MCF 10A (cell line): ENCODE data around the gene SESTD1. TPM values are rescaled to one million over a fixed set of nuclear protein-coding genes. Genes with fewer than 3 reads are reported as not detected.

Source experiments
- BruUV-seq: library from RNA; stranded (reverse); fragments of 400-500 nt; replicated peaks from 2 replicates; lab custom pipeline; 2021; lab: Mats Ljungman, UMichigan
- CTCF ChIA-PET: fragments of 300-600 bp; sonication (Branson Sonifier 250); formaldehyde crosslinking; extraction: SDS; loops from one replicate; lab custom pipeline; 2021; ENCODE audit warnings: antibody characterized with exemption, inconsistent platforms; lab: Yijun Ruan, JAX
- POLR2A ChIA-PET: fragments of 300-600, 350-650 bp; sonication (Branson Sonifier 250); formaldehyde crosslinking; extraction: SDS; loops from one replicate; lab custom pipeline; 2020; ENCODE audit warnings: antibody characterized with exemption, inconsistent platforms; lab: Yijun Ruan, JAX
- DNase-seq: peaks from one replicate; pipeline ENCODE4 v3.0.0-alpha.2; 2018; ENCODE audit not compliant: unreplicated experiment
- H3K27ac Mint-ChIP-seq: one replicate; pipeline ENCODE4 v1.8.0; 2022; ENCODE audit warnings: mild to moderate bottlenecking, low read depth, mixed read lengths; ENCODE audit not compliant: unreplicated experiment
- H3K27me3 Mint-ChIP-seq: one replicate; pipeline ENCODE4 v1.8.0; 2022; ENCODE audit warnings: mixed read lengths; ENCODE audit not compliant: insufficient read depth, unreplicated experiment
- H3K36me3 Mint-ChIP-seq: one replicate; pipeline ENCODE4 v1.8.0; 2022; ENCODE audit warnings: mild to moderate bottlenecking, moderate library complexity, mixed read lengths; ENCODE audit not compliant: insufficient read depth, unreplicated experiment
- H3K4me1 Mint-ChIP-seq: one replicate; pipeline ENCODE4 v1.8.0; 2022; ENCODE audit warnings: mixed read lengths; ENCODE audit not compliant: insufficient read depth, unreplicated experiment
- H3K4me3 Mint-ChIP-seq: one replicate; pipeline ENCODE4 v1.8.0; 2022; ENCODE audit warnings: mild to moderate bottlenecking, moderate library complexity, mixed read lengths; ENCODE audit not compliant: unreplicated experiment
- H3K9me3 Mint-ChIP-seq: one replicate; pipeline ENCODE4 v1.8.0; 2022; ENCODE audit warnings: mixed read lengths; ENCODE audit not compliant: unreplicated experiment
- intact Hi-C: fragments of 100-400 bp; cut with micrococcal nuclease; formaldehyde crosslinking; loops from 2 replicates; pipeline ENCODE4 v1.14.1; 2022
- total RNA-seq: library from RNA; stranded (reverse); gene quantifications from 2 replicates; pipeline ENCODE4 v1.2.3, GENCODE V29; 2022
- TF ChIP-seq, protein P1 (sequence below): fragments of 200-600 bp; IDR thresholded peaks from one replicate; pipeline ENCODE4 v1.8.0; 2022; ENCODE audit warnings: antibody characterized with exemption, mild to moderate bottlenecking; ENCODE audit not compliant: unreplicated experiment

The SESTD1 gene
- total RNA-seq, 1 experiment from 2014 or later = 43.0 TPM

DNA sequence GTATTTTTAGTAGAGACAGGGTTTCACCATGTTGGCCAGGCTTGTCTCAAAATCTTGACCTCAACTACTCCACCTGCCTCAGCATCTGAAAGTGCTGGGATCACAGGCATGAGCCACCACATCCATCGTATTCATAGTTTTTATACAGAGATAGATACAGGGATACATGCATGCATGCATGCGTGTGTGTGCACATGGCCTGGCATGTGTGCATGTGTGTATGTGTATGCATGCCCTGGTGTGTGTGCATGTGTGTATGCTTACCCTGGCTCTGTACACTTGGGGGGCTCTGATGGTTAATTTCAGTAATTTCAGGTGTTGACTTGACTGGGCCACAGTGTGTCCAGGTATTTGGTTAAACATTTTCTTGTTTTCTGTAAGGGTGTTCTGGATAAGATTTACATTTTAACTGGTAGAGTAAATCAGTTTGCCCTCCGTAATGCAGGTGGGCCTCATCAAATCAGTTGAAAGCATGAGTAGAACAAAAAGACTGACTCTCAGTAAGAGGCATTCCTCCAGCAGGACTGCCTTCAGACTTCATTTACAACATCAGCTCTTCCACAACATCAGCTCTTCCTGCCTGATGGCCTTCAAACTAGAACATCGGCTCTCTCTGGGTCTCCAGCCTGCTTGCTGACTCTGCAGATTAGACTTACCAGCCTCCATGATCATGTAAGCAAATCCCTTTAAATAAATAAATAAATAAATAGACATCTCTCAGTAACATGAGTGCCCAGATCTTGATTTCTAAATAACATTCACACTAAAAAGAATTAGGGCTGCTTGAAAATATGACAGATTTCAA lies 30.8 kb downstream of the SESTD1 start:
- ChIA-PET CTCF (interaction anchor here (0.7 to 1.4 kb wide), 3 partner anchors 9 to 189 kb away, joined by 3 to 4 read pairs (median 3); no protein-coding TSS in a partner anchor), POLR2A (interaction anchor here (1.3 kb wide), 1 partner anchor 26 kb away, joined by 3 read pairs; no protein-coding TSS in a partner anchor)
- Mint-ChIP-seq H3K36me3 (no peaks in the 10 kb centered on the region), H3K27me3 (no peaks in the 10 kb centered on the region), H3K27ac (peak overlapping the region; percentile 6), H3K4me1 (peaks cover 35% of the 10 kb centered on the region), H3K4me3 (no peak overlapping the region), H3K9me3 (peaks cover 9% of the 10 kb centered on the region)
- DNase-seq = no peak
- TF ChIP-seq, protein P1, sequence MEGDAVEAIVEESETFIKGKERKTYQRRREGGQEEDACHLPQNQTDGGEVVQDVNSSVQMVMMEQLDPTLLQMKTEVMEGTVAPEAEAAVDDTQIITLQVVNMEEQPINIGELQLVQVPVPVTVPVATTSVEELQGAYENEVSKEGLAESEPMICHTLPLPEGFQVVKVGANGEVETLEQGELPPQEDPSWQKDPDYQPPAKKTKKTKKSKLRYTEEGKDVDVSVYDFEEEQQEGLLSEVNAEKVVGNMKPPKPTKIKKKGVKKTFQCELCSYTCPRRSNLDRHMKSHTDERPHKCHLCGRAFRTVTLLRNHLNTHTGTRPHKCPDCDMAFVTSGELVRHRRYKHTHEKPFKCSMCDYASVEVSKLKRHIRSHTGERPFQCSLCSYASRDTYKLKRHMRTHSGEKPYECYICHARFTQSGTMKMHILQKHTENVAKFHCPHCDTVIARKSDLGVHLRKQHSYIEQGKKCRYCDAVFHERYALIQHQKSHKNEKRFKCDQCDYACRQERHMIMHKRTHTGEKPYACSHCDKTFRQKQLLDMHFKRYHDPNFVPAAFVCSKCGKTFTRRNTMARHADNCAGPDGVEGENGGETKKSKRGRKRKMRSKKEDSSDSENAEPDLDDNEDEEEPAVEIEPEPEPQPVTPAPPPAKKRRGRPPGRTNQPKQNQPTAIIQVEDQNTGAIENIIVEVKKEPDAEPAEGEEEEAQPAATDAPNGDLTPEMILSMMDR = no peak
- no TSS peak for BruUV-seq
- intact Hi-C loops = no loop called here

DNA sequence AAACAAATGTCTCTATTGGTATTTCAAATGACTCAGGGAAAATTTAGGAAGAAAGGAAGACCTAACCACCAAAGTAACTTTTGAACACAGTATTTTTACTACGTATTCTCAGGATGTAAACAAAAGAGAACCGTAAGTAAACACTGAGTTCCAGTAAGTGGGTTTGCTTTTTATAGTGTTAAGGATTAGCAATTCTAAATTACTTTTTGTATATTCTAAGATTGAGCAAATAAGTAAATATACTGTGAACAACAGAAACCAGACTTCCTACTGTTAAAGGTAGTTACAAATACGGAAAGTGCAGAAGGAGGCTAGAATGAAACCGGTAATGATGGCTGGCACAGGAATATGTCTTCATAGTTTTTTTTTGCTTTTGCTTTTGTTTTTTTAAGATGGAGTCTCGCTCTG lies 31.5 kb downstream of the SESTD1 start:
- intact Hi-C loops = no loop called here
- TF ChIP-seq, protein P1 = no peak
- Mint-ChIP-seq H3K4me1 (peaks cover 30% of the 10 kb centered on the region), H3K27ac (no peak overlapping the region), H3K36me3 (no peaks in the 10 kb centered on the region), H3K27me3 (no peaks in the 10 kb centered on the region), H3K4me3 (no peak overlapping the region), H3K9me3 (peaks cover 9% of the 10 kb centered on the region)
- BruUV-seq = no TSS peak
- ChIA-PET POLR2A (interaction anchor here (1.3 kb wide), 1 partner anchor 27 kb away, joined by 3 read pairs; no protein-coding TSS in a partner anchor), CTCF (interaction anchor here (0.7 to 1.4 kb wide), 3 partner anchors 8 to 190 kb away, joined by 3 to 4 read pairs (median 3); no protein-coding TSS in a partner anchor)
- no peak for DNase-seq

DNA sequence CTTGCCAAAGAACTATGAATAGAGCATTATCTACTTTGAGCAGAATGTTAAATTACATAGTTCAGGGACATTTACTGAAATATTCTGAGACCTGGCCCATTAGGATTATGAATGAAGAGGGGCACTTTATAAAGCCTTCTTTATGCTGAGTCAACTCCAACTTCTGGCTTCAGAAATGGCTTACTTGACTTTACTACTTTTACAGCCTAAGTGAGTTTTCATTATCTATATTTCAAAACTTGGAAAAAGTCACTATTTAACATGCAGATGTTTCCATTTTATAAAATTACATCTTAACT lies 37.7 kb downstream of the SESTD1 start:
- no peak overlapping the region for H3K4me3 Mint-ChIP-seq
- no peak for DNase-seq
- ChIA-PET POLR2A (interaction anchor here (1.0 kb wide), 1 partner anchor 12 kb away, joined by 3 read pairs; no protein-coding TSS in a partner anchor), CTCF (no interaction called here)
- intact Hi-C loops = no loop called here
- peaks cover 7% of the 10 kb centered on the region for H3K36me3 Mint-ChIP-seq
- H3K27me3 Mint-ChIP-seq = no peaks in the 10 kb centered on the region
- TF ChIP-seq, protein P1 = no peak
- no TSS peak for BruUV-seq
- no peak overlapping the region for H3K27ac Mint-ChIP-seq
- no peaks in the 10 kb centered on the region for H3K9me3 Mint-ChIP-seq
- H3K4me1 Mint-ChIP-seq = peaks cover 16% of the 10 kb centered on the region

DNA sequence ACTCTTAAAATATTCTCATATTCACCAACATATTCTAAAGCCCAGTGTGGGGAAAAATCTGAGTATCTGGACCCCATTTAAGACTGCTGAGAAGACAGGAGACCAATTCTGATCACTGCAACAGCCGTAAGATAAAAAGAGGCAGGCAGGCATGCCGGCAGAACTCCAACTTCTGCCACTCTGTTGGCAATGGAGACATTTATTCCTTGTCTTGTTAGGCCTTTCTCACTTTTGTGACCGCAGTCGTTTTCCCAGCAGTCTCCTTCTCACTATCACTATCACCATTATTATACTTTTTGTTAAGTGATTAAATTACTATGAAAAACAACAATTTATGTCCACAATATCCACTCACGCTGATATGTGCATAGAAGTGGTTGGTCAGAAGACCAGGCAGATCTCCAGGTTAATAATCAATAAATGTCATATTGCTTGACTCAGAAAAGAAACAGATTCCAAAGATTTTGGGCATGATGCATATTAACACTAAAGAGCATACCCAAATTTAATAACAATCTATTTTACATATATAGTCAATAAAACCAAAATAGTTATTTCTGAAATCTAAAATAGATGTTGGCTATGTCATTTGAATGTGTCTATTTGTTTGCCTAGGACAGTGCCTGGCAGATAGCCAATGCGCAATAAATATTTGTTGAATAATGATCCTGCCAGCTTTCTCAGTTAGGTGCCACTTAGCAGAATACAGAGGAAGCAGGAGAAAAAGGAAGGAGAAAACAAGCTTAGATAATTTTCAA lies 38.2 kb downstream of the SESTD1 start:
- CTCF ChIA-PET = no interaction called here
- BruUV-seq = no TSS peak
- POLR2A ChIA-PET = interaction anchor here (1.0 kb wide), 1 partner anchor 13 kb away, joined by 3 read pairs; no protein-coding TSS in a partner anchor
- Mint-ChIP-seq H3K4me1 (peaks cover 17% of the 10 kb centered on the region), H3K9me3 (no peaks in the 10 kb centered on the region), H3K4me3 (no peak overlapping the region), H3K27ac (no peak overlapping the region), H3K36me3 (peaks cover 7% of the 10 kb centered on the region), H3K27me3 (no peaks in the 10 kb centered on the region)
- TF ChIP-seq, protein P1 = no peak
- no peak for DNase-seq
- intact Hi-C loops = no loop called here
